Upper lobe of left lung (tissue), 4 donors: ENCODE results near the gene NRM.

Experiments
- EP300 ChIP-seq, 4 donors: sonication (generic); formaldehyde crosslinking; IDR thresholded peaks; one replicate each; pipeline ENCODE4 v1.5.1; 2017; ENCODE audit warnings: antibody characterized with exemption in 4 of 4, control low read depth in 2 of 4
- POLR2A ChIP-seq, 4 donors: fragments of 450-650 bp; IDR thresholded peaks; one replicate each; pipeline ENCODE4 v1.5.1; 2016 to 2017; ENCODE audit warnings: antibody characterized with exemption in 4 of 4, mild to moderate bottlenecking in 2 of 4
- TF ChIP-seq, protein P1 (sequence below), 6 experiments: fragments of 450-650 bp in 4 of 6; fragments of 200-600 bp in 2 of 6; sonication (generic) in 2 of 6; IDR thresholded peaks; one replicate each; pipeline ENCODE4 v1.5.1; 2016 to 2019; ENCODE audit warnings: antibody characterized with exemption in 6 of 6

DNA sequence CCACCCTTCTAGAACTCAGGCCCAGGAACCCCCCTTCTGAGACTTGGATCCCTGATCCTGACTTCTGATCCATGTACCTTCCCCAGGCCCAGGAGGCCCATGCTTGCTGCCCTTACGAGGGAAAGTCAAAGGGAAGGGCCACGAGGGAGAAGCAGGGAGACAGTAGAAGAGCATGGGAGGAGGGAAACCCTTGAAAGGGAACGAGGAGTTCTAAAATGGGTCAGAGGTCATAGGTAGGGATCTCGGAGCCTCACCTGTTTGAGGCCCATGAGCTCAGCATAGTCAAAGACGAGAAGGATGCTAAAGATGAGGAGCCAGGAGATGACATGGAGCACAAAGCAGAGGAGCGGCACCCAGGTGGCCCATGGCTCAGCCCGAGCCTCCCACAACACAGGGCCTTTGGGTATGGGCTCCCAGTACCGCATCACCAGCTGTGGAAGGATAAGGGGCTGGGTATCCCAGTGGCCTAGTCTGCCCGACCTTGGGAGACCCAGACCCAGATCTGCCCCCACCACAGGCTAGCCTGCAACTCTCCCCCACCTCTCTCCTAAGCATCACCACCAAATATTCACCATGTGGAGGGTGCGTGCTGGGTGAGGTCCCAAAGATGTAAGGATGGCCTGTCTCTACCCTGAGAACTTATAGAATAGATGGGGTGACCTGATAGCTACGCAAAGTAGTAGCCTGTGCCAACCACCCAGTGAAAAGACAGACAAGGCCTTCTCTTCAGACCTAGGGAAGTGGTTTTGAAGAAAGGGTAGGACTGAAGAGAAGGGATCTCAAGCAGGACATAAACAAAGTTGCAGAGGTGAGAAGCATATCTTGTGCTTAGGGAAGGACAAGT lies 1.5 kb downstream of the NRM start:
- TF ChIP-seq, protein P1, sequence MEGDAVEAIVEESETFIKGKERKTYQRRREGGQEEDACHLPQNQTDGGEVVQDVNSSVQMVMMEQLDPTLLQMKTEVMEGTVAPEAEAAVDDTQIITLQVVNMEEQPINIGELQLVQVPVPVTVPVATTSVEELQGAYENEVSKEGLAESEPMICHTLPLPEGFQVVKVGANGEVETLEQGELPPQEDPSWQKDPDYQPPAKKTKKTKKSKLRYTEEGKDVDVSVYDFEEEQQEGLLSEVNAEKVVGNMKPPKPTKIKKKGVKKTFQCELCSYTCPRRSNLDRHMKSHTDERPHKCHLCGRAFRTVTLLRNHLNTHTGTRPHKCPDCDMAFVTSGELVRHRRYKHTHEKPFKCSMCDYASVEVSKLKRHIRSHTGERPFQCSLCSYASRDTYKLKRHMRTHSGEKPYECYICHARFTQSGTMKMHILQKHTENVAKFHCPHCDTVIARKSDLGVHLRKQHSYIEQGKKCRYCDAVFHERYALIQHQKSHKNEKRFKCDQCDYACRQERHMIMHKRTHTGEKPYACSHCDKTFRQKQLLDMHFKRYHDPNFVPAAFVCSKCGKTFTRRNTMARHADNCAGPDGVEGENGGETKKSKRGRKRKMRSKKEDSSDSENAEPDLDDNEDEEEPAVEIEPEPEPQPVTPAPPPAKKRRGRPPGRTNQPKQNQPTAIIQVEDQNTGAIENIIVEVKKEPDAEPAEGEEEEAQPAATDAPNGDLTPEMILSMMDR (IDR thresholded peaks at IDR 0.05), result no peak
- TF ChIP-seq POLR2A (IDR thresholded peaks at IDR 0.05) (no peak), EP300 (IDR thresholded peaks at IDR 0.05) (no peak)
